ENCODE measurements around the gene PCDHA1. TPM values are rescaled to one million over a fixed set of nuclear protein-coding genes. Genes with fewer than 3 reads are reported as not detected.
"Not testable (repeated sequence)": the region's sequence is repeated elsewhere in the genome, so short reads cannot be mapped to it uniquely, and the experiment has no call there.

Gene PCDHA1
- total RNA-seq, 1 donor from 2014 or later: 0.24 TPM

- H3K4me3 ChIP-seq: no peak overlapping the region
- no peaks in the 10 kb centered on the region for H3K36me3 ChIP-seq
- no peak overlapping the region for H3K27ac Mint-ChIP-seq
- no peak for DNase-seq (ENCODE audit: low spot score)
- H3K4me3 Mint-ChIP-seq: no peak overlapping the region
- no peak overlapping the region for H2AFZ ChIP-seq (replicated peaks)
- no peaks in the 10 kb centered on the region for H3K4me1 Mint-ChIP-seq
- peaks cover 2% of the 10 kb centered on the region for H3K27me3 Mint-ChIP-seq (ENCODE audit: insufficient read depth, low read depth)
- no peaks in the 10 kb centered on the region for H3F3A ChIP-seq (ENCODE audit: low read depth)
- no peaks in the 10 kb centered on the region for H3K27me3 ChIP-seq
- no peak overlapping the region for H3K27ac ChIP-seq
- no peak overlapping the region for H3K9ac ChIP-seq
- H3K9me3 Mint-ChIP-seq: peaks cover 57% of the 10 kb centered on the region
- H3K9me3 ChIP-seq (ENCODE audit: low read depth): peaks cover 2% of the 10 kb centered on the region
- no peaks in the 10 kb centered on the region for H4K20me1 ChIP-seq (ENCODE audit: low read depth)
- H3K4me1 ChIP-seq: no peaks in the 10 kb centered on the region
- no peaks in the 10 kb centered on the region for H3K36me3 Mint-ChIP-seq
- no peak overlapping the region for H3K4me2 ChIP-seq
- no peaks in the 10 kb centered on the region for H3K79me2 ChIP-seq (ENCODE audit: low read depth)
- no peak for TF ChIP-seq EZH2phosphoT487 (IDR thresholded peaks at IDR 0.05)
- no peak for TF ChIP-seq EZH2 (IDR thresholded peaks at IDR 0.05)
- TF ChIP-seq CTCF (IDR thresholded peaks at IDR 0.05): no peak
These were observed 5.4 kb upstream of the PCDHA1 start for GRCh38 chr5:140780512-140780911.

- not testable (repeated sequence) for H3K27me3 ChIP-seq; DNase-seq (ENCODE audit: low spot score); H3K4me3 ChIP-seq; H3K79me2 ChIP-seq (ENCODE audit: low read depth); H3K27ac ChIP-seq; H3K36me3 ChIP-seq; H3K4me2 ChIP-seq; H4K20me1 ChIP-seq (ENCODE audit: low read depth); H3K27ac Mint-ChIP-seq; H2AFZ ChIP-seq (replicated peaks); H3K9me3 ChIP-seq (ENCODE audit: low read depth); H3K4me3 Mint-ChIP-seq; H3K4me1 ChIP-seq; H3F3A ChIP-seq (ENCODE audit: low read depth); H3K27me3 Mint-ChIP-seq (ENCODE audit: insufficient read depth, low read depth); H3K36me3 Mint-ChIP-seq; H3K4me1 Mint-ChIP-seq; H3K9ac ChIP-seq
- H3K9me3 Mint-ChIP-seq: peaks cover 47% of the 10 kb centered on the region
These were observed 1.5 kb downstream of the PCDHA1 start for GRCh38 chr5:140787422-140787821.

GRCh38 chr5:140787849-140788504 lies 2.0 kb downstream of the PCDHA1 start:
- peaks cover 45% of the 10 kb centered on the region for H3K9me3 Mint-ChIP-seq
- not testable (repeated sequence) for H3K79me2 ChIP-seq (ENCODE audit: low read depth); H3K36me3 Mint-ChIP-seq; H2AFZ ChIP-seq (replicated peaks); DNase-seq (ENCODE audit: low spot score); H3K27me3 Mint-ChIP-seq (ENCODE audit: insufficient read depth, low read depth); H3K4me3 Mint-ChIP-seq; H3K9me3 ChIP-seq (ENCODE audit: low read depth); H3K4me2 ChIP-seq; H3K27ac ChIP-seq; H4K20me1 ChIP-seq (ENCODE audit: low read depth); H3F3A ChIP-seq (ENCODE audit: low read depth); H3K4me1 ChIP-seq; H3K27me3 ChIP-seq; H3K36me3 ChIP-seq; H3K27ac Mint-ChIP-seq; H3K9ac ChIP-seq; H3K4me3 ChIP-seq; H3K4me1 Mint-ChIP-seq

GRCh38 chr5:140791089-140791488 lies 5.1 kb downstream of the PCDHA1 start:
- H4K20me1 ChIP-seq (ENCODE audit: low read depth): no peaks in the 10 kb centered on the region
- no peaks in the 10 kb centered on the region for H3K36me3 ChIP-seq
- no peak overlapping the region for H3K4me3 ChIP-seq
- no peaks in the 10 kb centered on the region for H3K27me3 ChIP-seq
- Mint-ChIP-seq H3K4me3 (no peak overlapping the region), H3K27me3 (ENCODE audit: insufficient read depth, low read depth) (no peaks in the 10 kb centered on the region), H3K36me3 (peaks cover 9% of the 10 kb centered on the region), H3K27ac (no peak overlapping the region), H3K4me1 (no peaks in the 10 kb centered on the region), H3K9me3 (peaks cover 53% of the 10 kb centered on the region)
- no peaks in the 10 kb centered on the region for H3K79me2 ChIP-seq (ENCODE audit: low read depth)
- no peak overlapping the region for H3K9ac ChIP-seq
- H3K4me2 ChIP-seq: no peak overlapping the region
- H3F3A ChIP-seq (ENCODE audit: low read depth): no peaks in the 10 kb centered on the region
- no peak for DNase-seq (ENCODE audit: low spot score)
- no peak overlapping the region for H3K27ac ChIP-seq
- no peaks in the 10 kb centered on the region for H3K4me1 ChIP-seq
- TF ChIP-seq EZH2 (IDR thresholded peaks at IDR 0.05): no peak
- TF ChIP-seq EZH2phosphoT487 (IDR thresholded peaks at IDR 0.05): no peak
- TF ChIP-seq CTCF (IDR thresholded peaks at IDR 0.05): no peak
- H2AFZ ChIP-seq (replicated peaks): no peak overlapping the region
- peaks cover 12% of the 10 kb centered on the region for H3K9me3 ChIP-seq (ENCODE audit: low read depth)
